ENCODE results near the gene CLPTM1L.
"Not testable (repeated sequence)": the region's sequence is repeated elsewhere in the genome, so short reads cannot be mapped to it uniquely, and the experiment has no call there.

DNA sequence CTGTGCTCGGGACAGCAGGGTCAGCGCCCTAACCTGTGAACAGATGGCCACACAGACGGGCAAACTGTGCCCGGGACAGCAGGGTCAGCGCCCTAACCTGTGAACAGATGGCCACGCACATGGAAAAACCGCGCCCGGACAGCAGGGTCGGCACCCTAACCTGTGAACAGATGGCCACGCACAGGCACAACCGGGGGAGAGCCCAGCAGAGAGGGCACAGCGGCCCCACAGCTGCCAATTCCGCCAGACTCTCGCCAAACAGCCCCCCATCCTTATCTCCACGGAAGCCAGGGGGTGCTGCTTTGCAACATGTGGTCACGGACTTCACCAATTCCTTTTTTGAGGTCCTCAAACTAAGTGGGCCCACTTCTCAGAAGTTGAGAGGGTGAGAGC is 5.1 kb downstream of the CLPTM1L start:
- TF ChIP-seq, protein P1, sequence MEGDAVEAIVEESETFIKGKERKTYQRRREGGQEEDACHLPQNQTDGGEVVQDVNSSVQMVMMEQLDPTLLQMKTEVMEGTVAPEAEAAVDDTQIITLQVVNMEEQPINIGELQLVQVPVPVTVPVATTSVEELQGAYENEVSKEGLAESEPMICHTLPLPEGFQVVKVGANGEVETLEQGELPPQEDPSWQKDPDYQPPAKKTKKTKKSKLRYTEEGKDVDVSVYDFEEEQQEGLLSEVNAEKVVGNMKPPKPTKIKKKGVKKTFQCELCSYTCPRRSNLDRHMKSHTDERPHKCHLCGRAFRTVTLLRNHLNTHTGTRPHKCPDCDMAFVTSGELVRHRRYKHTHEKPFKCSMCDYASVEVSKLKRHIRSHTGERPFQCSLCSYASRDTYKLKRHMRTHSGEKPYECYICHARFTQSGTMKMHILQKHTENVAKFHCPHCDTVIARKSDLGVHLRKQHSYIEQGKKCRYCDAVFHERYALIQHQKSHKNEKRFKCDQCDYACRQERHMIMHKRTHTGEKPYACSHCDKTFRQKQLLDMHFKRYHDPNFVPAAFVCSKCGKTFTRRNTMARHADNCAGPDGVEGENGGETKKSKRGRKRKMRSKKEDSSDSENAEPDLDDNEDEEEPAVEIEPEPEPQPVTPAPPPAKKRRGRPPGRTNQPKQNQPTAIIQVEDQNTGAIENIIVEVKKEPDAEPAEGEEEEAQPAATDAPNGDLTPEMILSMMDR (IDR thresholded peaks at IDR 0.05): not testable (repeated sequence)
- not testable (repeated sequence) for TF ChIP-seq POLR2AphosphoS5 (IDR thresholded peaks at IDR 0.05); POLR2A (IDR thresholded peaks at IDR 0.05; ENCODE audit: low read depth); EP300 (IDR thresholded peaks at IDR 0.05)
